ENCODE measurements around the gene RYR2.

The RYR2 gene

DNA sequence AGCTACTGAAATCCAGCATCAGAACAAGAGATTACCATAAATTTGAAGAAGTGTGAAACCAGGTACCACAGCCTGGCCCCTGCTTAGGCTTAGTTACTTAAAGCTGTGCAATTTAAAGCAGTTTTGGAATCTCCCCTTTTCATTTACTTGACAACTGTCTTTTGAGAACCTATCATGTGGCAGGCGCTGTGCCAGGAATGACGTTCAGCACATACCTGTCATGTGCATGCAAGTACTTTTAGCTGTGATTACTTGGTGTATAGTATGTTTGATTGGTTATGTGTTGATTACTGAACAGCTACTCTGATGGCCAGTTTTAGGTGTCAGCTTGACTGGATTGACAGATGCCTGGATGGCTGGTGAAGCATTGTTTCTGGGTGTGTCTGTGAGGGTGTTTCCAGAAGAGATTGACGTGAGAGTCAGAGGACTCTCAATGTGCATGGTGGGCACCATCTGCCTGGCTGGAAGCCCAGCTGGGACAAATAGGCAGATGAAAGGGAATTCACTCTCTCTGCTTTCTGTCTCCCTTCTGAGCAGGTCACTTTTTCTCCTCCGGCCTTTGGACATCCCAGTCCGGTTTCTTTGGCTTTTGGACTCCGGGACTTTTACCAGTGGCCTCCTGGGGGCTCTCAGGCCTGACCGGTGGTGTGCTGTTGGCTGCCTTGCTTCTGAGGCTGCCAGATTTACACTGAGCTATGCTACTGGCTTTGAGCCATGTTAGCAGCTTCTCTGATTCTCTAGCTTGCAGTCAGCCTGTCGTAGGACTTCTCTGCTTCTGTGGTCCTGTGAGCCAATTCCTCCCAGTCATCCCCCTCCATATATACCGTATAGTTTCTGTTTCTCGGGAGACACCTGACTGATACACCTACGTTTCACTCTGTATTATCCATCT is 178.0 kb downstream of the RYR2 start:
- DNase-seq (ENCODE audit: low read depth): peak; percentile 1
- TF ChIP-seq, protein P1, sequence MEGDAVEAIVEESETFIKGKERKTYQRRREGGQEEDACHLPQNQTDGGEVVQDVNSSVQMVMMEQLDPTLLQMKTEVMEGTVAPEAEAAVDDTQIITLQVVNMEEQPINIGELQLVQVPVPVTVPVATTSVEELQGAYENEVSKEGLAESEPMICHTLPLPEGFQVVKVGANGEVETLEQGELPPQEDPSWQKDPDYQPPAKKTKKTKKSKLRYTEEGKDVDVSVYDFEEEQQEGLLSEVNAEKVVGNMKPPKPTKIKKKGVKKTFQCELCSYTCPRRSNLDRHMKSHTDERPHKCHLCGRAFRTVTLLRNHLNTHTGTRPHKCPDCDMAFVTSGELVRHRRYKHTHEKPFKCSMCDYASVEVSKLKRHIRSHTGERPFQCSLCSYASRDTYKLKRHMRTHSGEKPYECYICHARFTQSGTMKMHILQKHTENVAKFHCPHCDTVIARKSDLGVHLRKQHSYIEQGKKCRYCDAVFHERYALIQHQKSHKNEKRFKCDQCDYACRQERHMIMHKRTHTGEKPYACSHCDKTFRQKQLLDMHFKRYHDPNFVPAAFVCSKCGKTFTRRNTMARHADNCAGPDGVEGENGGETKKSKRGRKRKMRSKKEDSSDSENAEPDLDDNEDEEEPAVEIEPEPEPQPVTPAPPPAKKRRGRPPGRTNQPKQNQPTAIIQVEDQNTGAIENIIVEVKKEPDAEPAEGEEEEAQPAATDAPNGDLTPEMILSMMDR (IDR thresholded peaks at IDR 0.05; ENCODE audit: low read length, missing control alignments): no peak
- H3K4me3 ChIP-seq (replicated peaks; ENCODE audit: low read depth, low read length): no peak overlapping the region

DNA sequence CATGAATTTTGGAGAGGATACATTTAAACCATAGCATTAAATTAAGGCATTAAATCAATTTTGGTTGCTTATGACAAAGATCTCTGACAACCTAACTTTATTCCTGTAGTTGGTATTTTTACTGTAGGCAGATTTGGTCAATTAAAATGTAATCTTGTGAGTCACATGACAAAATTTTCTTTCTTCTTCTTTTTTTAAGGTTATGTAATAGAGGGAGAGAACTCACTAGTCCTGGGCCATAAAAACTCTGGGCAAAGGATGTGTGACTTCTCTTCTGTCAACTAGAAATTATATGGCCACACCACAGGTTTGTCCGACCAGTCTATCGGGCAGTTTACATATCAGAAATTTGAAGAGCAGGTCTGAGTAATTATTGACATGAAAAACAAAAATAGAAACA is 181.4 kb downstream of the RYR2 start:
- TF ChIP-seq, protein P1 (IDR thresholded peaks at IDR 0.05; ENCODE audit: low read length, missing control alignments): no peak
- no peak overlapping the region for H3K4me3 ChIP-seq (replicated peaks; ENCODE audit: low read depth, low read length)
- no peak for DNase-seq (ENCODE audit: low read depth)

DNA sequence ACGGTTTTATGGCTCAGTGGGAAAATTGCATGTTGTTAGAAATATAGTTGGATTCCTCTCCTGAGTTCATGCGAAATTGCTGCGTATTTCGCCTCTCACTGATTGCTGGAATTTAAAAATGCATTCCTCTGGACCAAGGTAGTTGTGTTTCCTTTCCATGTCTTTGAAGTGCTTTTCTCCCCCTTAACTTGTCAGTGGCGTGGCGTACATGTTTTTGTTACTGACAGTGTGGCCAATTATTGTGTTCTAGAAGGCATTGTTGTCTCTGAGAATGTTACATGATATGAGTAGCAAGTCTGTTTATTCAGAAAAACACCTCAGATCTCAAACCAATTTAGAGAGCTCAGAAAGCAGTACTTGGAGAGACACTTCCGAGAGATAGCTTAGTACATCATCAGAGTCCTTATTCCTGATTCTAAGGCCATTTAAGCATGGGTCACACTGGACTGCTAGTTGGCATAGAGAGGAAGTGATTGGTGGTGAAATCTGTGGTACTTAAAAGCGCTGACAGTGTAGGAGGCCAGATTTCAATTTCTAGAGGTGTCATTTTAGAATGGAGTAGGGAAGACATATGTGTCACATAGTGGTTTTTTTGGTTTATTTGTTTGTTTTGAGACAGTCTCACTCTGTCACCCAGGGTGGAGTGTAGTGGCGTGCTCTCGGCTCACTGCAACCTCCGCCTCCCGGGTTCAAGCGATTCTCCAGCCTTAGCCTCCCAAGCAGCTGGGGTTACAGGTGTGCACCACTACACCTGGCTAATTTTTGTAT is 184.4 kb downstream of the RYR2 start:
- TF ChIP-seq, protein P1 (IDR thresholded peaks at IDR 0.05; ENCODE audit: low read length, missing control alignments): no peak
- DNase-seq (ENCODE audit: low read depth): no peak
- H3K4me3 ChIP-seq (replicated peaks; ENCODE audit: low read depth, low read length): no peak overlapping the region

- no peak for DNase-seq (ENCODE audit: low read depth)
- H3K4me3 ChIP-seq (replicated peaks; ENCODE audit: low read depth, low read length): no peak overlapping the region
- TF ChIP-seq, protein P1 (IDR thresholded peaks at IDR 0.05; ENCODE audit: low read length, missing control alignments): no peak
These were observed 185.5 kb downstream of the RYR2 start for GRCh38 chr1:237227476-237227875.

DNA sequence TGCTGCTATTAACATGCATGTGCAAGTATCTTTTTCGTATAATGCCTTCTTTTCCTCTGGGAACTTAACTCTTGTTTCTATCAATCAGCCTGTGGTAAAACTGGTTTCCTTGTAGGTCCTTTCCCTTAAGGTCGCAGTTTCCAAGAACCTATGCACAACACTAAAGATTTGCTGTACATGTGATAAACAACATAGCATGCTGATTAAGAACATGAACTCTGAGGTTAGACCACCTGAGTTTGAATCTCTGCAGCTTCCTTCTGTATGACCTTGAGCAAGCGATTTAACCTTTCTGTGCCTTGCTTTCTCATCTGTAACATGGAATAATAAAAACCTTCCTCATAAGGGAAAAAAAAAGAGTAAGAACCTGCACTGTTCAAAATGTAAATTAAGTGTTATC is 186.4 kb downstream of the RYR2 start:
- TF ChIP-seq, protein P1 (IDR thresholded peaks at IDR 0.05; ENCODE audit: low read length, missing control alignments): no peak
- no peak for DNase-seq (ENCODE audit: low read depth)
- H3K4me3 ChIP-seq (replicated peaks; ENCODE audit: low read depth, low read length): no peak overlapping the region

GRCh38 chr1:237229333-237229732 is 187.3 kb downstream of the RYR2 start:
- H3K4me3 ChIP-seq (replicated peaks; ENCODE audit: low read depth, low read length): no peak overlapping the region
- TF ChIP-seq, protein P1 (IDR thresholded peaks at IDR 0.05; ENCODE audit: low read length, missing control alignments): no peak
- no peak for DNase-seq (ENCODE audit: low read depth)
